Urinary bladder (tissue), 4 donors: ENCODE measurements around the gene DYRK3. TPM values are rescaled to one million over a fixed set of nuclear protein-coding genes. Genes with fewer than 3 reads are reported as not detected.

Experiments
- DNase-seq: peaks from one replicate; pipeline ENCODE4 v3.0.0-alpha.2; 2015; ENCODE audit errors: extremely low spot score
- H3K27ac ChIP-seq: one replicate; pipeline ENCODE4 v1.5.1; 2013; ENCODE audit warnings: low read depth, mild to moderate bottlenecking, moderate library complexity
- H3K36me3 ChIP-seq: one replicate; pipeline ENCODE4 v1.6.1; 2013; ENCODE audit warnings: mild to moderate bottlenecking, moderate library complexity; ENCODE audit not compliant: insufficient read depth
- H3K4me1 ChIP-seq: one replicate; pipeline ENCODE4 v1.6.1; 2013; ENCODE audit warnings: mild to moderate bottlenecking, moderate library complexity; ENCODE audit not compliant: insufficient read depth
- H3K4me3 ChIP-seq: one replicate; pipeline ENCODE4 v1.5.1; 2013; ENCODE audit warnings: low read depth, low read length
- WGBS: extraction: QIAGEN DNeasy Blood & Tissue Kit; methylation state at CpG from one replicate; pipeline ENCODE4 v1.1.7; 2013; 5-methylcytosine and 5-hydroxymethylcytosine counted together
- polyA plus RNA-seq: library from polyadenylated mRNA; stranded (reverse); fragments of 200-250 nt; gene quantifications from one replicate; pipeline ENCODE4 v1.2.3, GENCODE V29; 2013
- total RNA-seq: library from RNA; depleted of rRNA; stranded (reverse); fragments of >200 nt; gene quantifications from one replicate; pipeline ENCODE4 v1.2.3, GENCODE V29; 2014
- donor health status: healthy with polysubstance abuse.
- donor health status: healthy.

The DYRK3 gene
- total and polyA plus RNA-seq, 2 donors = 5.6 to 12.8 TPM

DNA sequence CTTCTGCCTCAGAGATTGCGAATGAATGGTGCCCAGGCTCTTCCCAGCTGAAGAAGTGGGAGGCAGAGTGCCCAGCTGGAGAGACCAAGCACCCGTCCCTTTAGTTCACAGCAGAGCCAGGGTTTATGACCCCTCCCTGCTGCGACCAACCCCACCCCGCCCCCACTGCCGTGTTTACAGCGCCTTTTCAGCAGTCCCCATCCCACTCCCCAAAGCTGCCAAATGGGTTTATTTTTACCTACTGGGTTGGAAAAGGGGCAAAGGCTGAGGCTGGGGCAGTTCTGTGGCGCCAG lies 23.6 kb downstream of the DYRK3 start:
- no peak overlapping the region for H3K27ac ChIP-seq
- WGBS = 55% methylated on average over 7 of the region's 7 CpGs

DNA sequence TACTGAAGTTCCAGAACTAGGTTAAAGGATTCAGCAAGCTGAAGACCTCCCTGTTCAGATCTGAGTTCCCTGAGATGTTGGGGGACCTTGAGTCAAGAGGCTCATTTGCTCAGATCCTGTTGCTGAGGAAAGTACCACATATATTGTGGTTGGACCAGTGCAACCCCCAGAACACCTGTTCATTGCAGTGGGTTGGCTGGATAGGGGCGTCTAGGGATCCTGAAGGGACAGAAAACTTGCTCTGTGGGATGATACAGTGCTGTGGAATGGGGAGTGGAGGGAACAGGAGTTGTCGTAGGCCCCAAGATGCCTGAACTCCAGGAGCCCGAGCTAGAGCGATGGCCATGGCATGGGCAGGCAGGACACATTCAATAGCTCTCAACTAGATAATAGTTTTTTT lies 24.8 kb downstream of the DYRK3 start:
- 94% methylated on average over 4 of the region's 4 CpGs for WGBS
- H3K4me1 ChIP-seq = no peaks in the 10 kb centered on the region
- no peak overlapping the region for H3K27ac ChIP-seq
- no peak for DNase-seq
- no peaks in the 10 kb centered on the region for H3K36me3 ChIP-seq
- no peak overlapping the region for H3K4me3 ChIP-seq

More for the DNA sequence above, 23.6 kb downstream of the DYRK3 start:
- H3K4me3 ChIP-seq = no peak overlapping the region
- no peaks in the 10 kb centered on the region for H3K36me3 ChIP-seq
- no peaks in the 10 kb centered on the region for H3K4me1 ChIP-seq
- DNase-seq = no peak

DNA sequence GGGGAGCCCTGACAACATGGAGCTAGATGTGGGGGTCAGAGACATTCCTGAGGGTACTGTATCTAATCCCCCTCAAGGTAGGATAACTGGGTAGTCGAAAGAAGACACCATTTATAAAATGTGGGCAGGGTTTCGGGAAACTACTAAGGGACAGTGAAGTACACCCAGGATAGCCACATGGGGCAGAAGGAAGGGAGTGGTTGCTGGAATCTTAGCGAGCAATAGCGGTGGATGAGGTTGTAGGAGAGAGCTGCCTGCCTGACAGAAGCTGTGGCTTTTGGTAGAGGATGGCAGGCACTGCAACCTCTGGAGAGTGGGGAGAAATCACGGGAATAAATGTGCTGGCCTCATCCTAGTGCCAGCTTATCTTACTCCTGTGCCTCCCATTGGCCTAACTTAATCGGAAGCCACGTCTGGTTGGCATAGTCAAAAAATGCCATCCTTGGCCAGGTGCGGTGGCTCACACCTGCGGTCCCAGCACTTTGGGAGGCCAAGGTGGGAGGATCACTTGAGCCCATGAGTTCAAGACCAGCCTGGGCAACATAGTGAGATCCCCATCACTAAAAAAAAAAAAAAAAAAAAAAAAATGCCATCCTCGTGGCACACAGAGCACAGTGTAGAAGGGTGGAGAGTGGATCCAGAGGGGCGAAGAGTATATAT lies 26.0 kb downstream of the DYRK3 start:
- WGBS = 87% methylated on average over 11 of the region's 11 CpGs
- H3K4me3 ChIP-seq = no peak overlapping the region
- H3K27ac ChIP-seq = no peak overlapping the region
- no peaks in the 10 kb centered on the region for H3K36me3 ChIP-seq
- no peaks in the 10 kb centered on the region for H3K4me1 ChIP-seq
- no peak for DNase-seq

DNA sequence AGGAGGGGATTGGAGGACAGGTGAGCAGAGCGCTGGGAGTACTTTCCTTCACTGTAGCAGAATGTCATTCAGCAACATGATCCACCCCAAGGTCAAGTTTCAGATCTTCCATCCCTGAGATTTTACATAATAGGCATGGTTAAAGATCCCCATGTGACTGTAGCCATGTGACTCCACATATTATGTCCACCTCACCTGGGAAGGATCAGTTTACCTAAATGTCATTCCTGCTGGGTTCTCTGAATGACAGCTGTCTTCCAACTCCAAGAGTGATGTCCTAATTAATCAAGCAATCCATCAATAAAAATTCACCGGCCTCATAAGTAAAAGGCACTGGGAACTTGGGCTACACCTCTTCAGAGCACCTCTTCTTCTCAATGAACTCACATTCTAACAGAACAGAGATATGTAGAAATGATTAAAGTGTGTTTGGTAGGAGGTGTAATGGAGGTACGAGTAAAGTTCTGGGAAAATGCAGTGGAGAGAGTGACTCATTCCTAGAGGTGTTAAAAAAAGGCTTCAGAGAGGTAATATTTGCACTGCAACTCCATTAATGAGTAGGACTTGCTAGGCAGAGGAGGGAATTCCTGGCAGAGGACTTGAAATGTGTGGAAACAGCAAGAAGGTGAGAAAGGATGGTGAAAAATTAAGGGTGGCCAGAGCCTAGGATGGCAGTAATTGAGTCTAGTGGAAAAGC lies 27.2 kb downstream of the DYRK3 start:
- DNase-seq = no peak
- no peak overlapping the region for H3K4me3 ChIP-seq
- 76% methylated on average over 3 of the region's 3 CpGs for WGBS
- H3K27ac ChIP-seq = no peak overlapping the region
- no peaks in the 10 kb centered on the region for H3K36me3 ChIP-seq
- H3K4me1 ChIP-seq = no peaks in the 10 kb centered on the region

- no peak overlapping the region for H3K27ac ChIP-seq
- 56% methylated on average over 5 of the region's 5 CpGs for WGBS
- H3K4me1 ChIP-seq = no peaks in the 10 kb centered on the region
- DNase-seq = no peak
- no peak overlapping the region for H3K4me3 ChIP-seq
- H3K36me3 ChIP-seq = no peaks in the 10 kb centered on the region
Measured at GRCh38 chr1:206663362-206663761, 28.0 kb downstream of the DYRK3 start.

DNA sequence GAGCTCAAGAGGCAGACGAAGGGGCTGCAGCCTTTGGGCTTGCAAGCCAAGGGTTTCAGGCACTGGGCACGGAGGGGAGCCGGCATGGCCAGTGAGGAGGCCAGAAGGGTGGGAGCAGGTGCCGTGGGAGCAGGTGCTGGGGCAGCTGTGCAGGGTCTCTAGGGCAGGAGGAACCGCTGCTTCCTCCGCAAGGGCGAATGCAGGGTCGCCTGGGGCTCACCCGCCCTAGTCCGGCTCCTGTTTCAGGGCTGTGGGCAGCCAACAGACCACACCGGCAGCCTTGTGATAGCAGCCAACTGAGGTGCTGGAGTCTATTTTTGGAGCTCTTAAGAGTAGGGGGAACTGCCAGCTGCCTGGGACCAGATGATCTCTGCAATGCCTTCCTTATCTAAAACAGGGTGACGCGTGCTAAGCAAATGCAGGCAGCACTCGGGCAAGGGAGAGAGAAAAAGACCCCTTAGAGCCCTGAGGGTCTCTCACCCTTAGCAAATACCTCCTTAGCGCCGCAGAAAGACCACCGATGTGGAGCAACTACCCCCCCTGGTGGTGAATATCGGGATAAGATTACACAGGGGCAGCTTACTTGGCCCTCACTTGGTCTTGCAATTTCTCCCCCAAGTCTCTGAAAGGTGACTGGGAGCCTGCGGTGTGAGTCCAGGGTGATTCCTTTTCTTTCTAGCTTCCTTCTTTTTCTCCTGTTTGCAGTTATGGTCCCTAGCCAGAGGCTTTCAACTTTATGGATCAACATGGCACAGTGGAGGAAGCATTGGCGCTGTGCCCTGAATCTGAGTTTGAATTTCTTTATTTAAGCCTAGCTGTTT lies 28.7 kb downstream of the DYRK3 start:
- H3K4me3 ChIP-seq = no peak overlapping the region
- H3K4me1 ChIP-seq = no peaks in the 10 kb centered on the region
- H3K27ac ChIP-seq = no peak overlapping the region
- peak; percentile 37 for DNase-seq
- WGBS = 8% methylated on average over 20 of the region's 20 CpGs
- no peaks in the 10 kb centered on the region for H3K36me3 ChIP-seq

DNA sequence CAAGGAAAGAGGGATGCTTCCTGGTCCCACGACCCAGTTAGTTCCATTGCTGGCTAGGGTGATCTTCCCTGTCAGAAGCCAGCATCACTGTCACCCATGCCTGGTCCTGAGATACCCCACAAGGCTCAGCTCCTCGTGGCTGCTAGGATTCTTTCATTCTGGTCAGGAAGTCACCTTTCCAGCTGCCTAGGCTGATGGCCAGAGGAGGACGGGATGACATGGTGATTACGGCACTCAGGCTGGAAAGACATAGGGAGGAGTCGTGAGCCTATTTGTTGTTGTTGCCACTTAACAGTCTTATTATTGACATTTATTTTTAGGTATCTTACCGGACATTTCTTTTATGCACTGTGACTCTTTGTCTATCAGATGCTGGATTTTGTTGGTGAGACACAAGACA lies 29.4 kb downstream of the DYRK3 start:
- DNase-seq = no peak
- Histone ChIP-seq H3K27ac (no peak overlapping the region), H3K36me3 (no peaks in the 10 kb centered on the region), H3K4me1 (no peaks in the 10 kb centered on the region), H3K4me3 (no peak overlapping the region)
- 60% methylated on average over 6 of the region's 6 CpGs for WGBS

DNA sequence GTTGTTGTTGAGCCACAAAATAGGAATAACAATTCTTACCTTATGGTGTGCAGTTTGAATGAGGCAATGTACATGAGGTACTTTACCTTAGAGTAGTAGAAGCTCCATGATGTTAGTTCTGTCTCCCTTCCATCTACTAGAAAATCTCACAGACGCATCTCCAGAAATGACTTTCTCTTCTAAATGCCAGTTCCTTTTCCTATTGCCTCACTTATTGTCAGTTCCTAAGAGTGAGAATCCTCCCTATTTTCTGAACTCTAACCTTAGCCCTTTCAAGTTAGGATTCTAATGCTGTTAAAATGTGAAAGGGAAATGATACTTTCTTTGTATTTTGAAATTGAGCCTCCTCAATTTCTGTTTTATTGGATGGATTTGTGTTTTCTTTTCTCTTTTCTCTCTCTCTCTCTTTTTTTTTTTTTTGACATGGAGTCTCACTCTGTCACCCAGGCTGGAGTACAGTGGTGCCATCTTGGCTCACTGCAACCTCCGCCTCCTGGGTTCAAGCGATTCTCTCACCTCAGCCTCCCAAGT lies 30.8 kb downstream of the DYRK3 start:
- Histone ChIP-seq H3K36me3 (no peaks in the 10 kb centered on the region), H3K27ac (no peak overlapping the region), H3K4me1 (no peaks in the 10 kb centered on the region), H3K4me3 (no peak overlapping the region)
- 95% methylated on average over 3 of the region's 3 CpGs for WGBS
- DNase-seq = no peak

GRCh38 chr1:206666954-206667665 lies 31.8 kb downstream of the DYRK3 start:
- H3K27ac ChIP-seq = no peak overlapping the region
- H3K36me3 ChIP-seq = no peaks in the 10 kb centered on the region
- no peaks in the 10 kb centered on the region for H3K4me1 ChIP-seq
- WGBS = 87% methylated on average over 5 of the region's 5 CpGs
- DNase-seq = no peak
- H3K4me3 ChIP-seq = no peak overlapping the region

- Histone ChIP-seq H3K36me3 (no peaks in the 10 kb centered on the region), H3K4me3 (no peak overlapping the region), H3K4me1 (no peaks in the 10 kb centered on the region), H3K27ac (no peak overlapping the region)
- WGBS = 44% methylated on average over 2 of the region's 2 CpGs
- no peak for DNase-seq
Measured at GRCh38 chr1:206668351-206668750, 33.0 kb downstream of the DYRK3 start.

- DNase-seq = no peak
- no peak overlapping the region for H3K4me3 ChIP-seq
- H3K36me3 ChIP-seq = no peaks in the 10 kb centered on the region
- no peak overlapping the region for H3K27ac ChIP-seq
- H3K4me1 ChIP-seq = no peaks in the 10 kb centered on the region
- WGBS = 89% methylated on average over 6 of the region's 6 CpGs
Measured at GRCh38 chr1:206668874-206669410, 33.6 kb downstream of the DYRK3 start.

DNA sequence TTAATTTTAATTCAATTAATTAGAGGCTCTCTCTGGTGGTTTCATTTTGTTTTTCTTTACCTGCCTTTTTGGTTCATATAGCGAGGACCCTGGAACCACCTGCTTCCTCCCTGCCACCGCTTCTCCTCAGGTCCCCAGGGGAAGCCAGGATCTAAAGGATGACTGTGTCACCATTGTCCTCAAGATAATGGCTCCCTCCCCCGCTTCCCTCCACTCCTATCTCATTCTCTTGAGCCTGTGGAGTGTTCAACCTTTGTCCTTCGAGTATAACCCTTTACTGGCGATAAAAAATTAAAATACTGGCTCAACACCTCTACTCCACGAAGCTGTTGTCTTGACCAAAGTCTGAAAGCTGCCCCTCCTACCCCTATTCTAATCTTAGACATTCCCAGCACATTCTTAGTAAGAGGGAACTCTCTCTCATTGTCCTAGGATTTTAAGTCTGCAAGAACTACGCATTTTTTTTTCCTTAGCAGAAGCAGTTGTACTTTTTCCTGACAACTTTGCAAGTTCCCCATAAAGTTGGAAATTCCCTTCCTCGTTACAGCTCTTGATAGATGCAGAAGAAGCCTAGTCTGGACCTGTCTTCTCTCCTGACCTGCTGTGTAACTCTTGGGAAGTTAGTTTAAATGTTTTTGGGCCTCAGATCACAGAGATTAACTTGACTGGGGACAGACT lies 36.8 kb downstream of the DYRK3 start:
- 52% methylated on average over 8 of the region's 8 CpGs for WGBS

More for the DNA sequence above, 36.8 kb downstream of the DYRK3 start:
- Histone ChIP-seq H3K4me3 (no peak overlapping the region), H3K36me3 (no peaks in the 10 kb centered on the region), H3K27ac (no peak overlapping the region), H3K4me1 (no peaks in the 10 kb centered on the region)
- no peak for DNase-seq
